ENCODE data around the gene CCSER1.

CCSER1 gene

GRCh38 chr4:90943311-90943710, 816.1 kb downstream of the CCSER1 start:
- no peak for DNase-seq (ENCODE audit: low read depth, low spot score)

- DNase-seq (ENCODE audit: low read depth, low spot score): no peak
Measured at GRCh38 chr4:90946945-90947344, 819.8 kb downstream of the CCSER1 start.

- DNase-seq (ENCODE audit: low read depth, low spot score): peak; percentile 6
Measured at GRCh38 chr4:90950385-90950841, 823.2 kb downstream of the CCSER1 start.

GRCh38 chr4:90951037-90951436, 823.8 kb downstream of the CCSER1 start:
- DNase-seq (ENCODE audit: low read depth, low spot score): peak; percentile 84

DNA sequence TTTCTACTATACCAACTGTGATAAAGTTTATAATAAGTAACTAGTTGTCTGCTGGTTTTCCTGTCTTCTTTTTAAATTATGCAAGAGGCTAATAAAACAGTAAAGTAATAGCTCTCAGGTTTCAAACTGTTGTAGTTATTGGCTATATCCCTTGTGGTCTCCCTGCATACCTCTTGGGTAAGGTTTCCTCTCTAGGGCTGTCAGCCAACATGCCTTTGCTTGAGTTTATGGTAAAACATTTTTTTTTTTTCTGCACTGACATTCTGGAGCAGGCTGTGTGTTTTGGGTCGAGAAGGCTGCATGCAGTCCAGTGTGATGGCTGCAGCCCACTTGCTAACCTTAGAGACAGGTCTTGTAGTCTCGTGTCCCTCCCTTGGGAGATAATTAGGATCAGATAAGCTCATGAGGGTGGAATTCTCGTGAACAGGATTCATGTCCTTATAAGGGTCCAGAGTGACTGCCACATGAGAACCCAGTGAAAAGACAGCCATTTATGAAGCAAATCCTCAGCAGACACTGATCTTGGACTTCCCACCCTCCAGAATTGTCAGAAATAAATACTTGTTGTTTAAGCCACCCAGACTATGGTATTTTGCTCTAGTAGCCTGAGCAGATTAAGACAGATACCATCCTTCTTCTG, 831.2 kb downstream of the CCSER1 start:
- peak; percentile 94 for DNase-seq (ENCODE audit: low read depth, low spot score)

GRCh38 chr4:90960433-90960832, 833.2 kb downstream of the CCSER1 start:
- DNase-seq (ENCODE audit: low read depth, low spot score): no peak

DNA sequence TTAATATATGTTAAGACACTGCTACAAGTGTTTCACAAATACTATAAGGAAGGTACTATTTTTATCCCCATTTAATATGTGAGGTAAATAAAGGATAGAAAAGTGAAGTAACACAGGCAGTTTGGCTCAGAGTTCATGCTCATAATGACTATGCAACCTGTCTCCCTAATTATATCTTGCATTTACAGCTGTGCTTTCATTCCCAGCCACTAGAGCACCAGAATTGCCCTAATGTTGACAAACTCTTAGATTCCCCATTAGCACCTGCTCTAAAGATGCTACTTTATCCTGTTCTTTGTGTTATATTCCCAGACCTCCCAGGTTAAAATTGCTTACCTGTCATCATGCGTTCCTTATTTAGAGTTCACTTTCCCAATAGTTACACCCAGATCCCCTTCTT, 833.6 kb downstream of the CCSER1 start:
- DNase-seq (ENCODE audit: low read depth, low spot score): no peak

DNA sequence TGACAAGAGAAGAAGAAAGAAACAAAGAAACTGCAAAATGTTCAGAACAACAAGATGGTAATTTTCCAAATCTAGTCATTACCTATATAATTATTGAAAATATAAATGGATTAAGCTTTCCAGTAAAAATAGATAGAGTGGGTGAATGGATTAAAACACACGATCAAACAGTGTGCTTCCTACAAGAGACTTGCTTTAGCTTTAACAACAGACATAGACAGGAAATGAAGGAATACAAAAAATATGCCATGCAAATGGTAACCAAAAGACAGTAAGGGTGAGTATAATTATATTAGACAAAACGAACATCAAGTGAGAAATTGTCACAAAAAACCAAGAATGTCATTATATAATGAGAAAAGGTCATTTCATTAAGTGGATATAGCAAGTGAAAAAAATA, 842.8 kb downstream of the CCSER1 start:
- no peak for DNase-seq (ENCODE audit: low read depth, low spot score)

- no peak for DNase-seq (ENCODE audit: low read depth, low spot score)
Measured at GRCh38 chr4:90977726-90978125, 850.5 kb downstream of the CCSER1 start.

DNA sequence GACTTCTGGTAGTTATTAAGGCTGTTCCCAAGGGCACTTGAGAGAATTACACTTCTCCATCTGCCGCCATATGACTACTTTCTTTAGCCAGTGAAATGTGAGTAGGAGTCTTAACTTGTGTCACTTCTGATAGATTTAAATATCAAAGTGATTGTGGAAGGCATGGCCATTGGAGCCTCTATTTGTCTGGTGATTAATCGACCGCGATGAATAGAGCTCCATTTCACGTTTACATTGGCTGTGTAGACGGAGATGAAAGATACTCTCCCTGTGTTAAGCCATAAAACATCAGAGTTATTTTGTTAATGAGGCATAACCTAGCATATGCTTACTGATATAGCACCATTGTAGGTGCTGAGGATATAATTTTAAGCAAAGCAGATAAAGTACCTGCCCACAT, 852.4 kb downstream of the CCSER1 start:
- no peak for DNase-seq (ENCODE audit: low read depth, low spot score)

GRCh38 chr4:90982813-90983212, 855.6 kb downstream of the CCSER1 start:
- DNase-seq (ENCODE audit: low read depth, low spot score): peak; percentile 25

- DNase-seq (ENCODE audit: low read depth, low spot score): no peak
Measured at GRCh38 chr4:90990284-90990683, 863.1 kb downstream of the CCSER1 start.

- no peak for DNase-seq (ENCODE audit: low read depth, low spot score)
Measured at GRCh38 chr4:90992213-90992612, 865.0 kb downstream of the CCSER1 start.

DNA sequence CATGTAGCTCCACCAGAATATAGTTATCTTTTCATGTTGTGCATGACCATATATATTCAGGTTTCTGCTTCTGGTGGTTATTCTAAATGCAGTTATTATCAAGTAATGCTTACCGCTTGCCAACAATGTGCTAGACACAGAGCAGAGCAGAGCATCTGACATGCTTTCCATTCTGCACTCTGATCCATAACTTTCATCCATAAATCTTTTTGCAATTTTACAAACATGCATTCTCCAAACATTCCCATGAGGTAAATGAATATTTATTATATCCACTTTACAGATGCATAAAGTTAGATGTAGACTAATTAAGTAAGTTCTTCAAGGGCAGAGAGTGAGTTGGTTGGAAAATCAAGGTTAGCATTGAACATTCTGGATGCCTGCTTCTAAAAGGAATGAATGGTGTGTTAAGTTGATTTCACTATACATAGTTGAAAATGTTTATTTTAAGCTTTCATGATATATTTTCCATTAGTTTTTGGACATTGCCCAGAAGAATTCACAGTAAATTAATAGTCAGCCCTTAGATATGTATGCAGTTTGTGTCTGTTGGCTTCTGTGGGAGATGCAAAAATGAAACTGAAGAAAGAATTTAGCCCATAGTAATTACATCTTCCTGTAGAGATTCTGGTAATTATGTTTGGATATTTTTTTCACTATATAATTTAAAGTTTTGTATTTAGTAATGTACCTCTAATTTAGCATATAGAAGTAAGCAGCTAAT, 867.8 kb downstream of the CCSER1 start:
- DNase-seq (ENCODE audit: low read depth, low spot score): no peak

DNA sequence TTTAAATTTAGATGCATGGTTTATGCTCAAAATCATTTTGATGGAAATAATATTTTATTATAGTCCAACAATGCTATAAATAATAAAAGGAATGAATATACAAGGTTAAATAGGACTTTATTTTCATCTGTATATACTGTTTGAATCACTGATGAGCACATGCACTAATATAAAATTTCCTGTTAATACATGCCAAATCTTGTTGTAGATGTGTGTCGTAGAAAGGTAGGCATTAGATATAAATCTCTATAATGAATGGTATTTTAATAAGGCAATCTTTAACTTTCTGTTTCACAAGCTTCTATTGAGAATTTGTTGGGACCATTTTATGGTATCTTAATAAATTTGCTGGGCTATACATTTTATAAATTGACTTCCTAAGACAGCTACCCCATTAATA, 868.8 kb downstream of the CCSER1 start:
- no peak for DNase-seq (ENCODE audit: low read depth, low spot score)

DNA sequence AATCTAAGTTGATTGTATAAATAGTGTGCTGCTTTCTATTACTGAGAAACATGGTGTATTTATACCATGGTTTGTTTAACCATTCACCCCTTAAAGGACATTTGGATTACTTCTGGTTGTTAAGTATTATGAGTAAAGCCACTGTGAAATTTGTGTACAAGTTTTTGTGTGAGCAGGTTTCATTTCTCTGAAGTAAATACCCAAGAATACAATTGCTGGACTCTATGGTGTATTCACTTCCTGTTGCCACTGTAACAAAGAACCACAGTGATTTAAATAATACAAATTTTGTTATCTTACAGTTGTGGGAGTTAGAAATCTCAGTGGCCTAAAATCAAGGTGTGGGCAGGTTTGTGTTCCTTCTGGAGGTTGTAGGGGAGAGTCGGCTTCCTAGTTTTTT, 869.6 kb downstream of the CCSER1 start:
- DNase-seq (ENCODE audit: low read depth, low spot score): no peak

GRCh38 chr4:91015861-91016260, 888.7 kb downstream of the CCSER1 start:
- no peak for DNase-seq (ENCODE audit: low read depth, low spot score)

- no peak for DNase-seq (ENCODE audit: low read depth, low spot score)
Measured at GRCh38 chr4:91019513-91019912, 892.3 kb downstream of the CCSER1 start.

GRCh38 chr4:91025241-91026148, 898.3 kb downstream of the CCSER1 start:
- no peak for DNase-seq (ENCODE audit: low read depth, low spot score)

DNA sequence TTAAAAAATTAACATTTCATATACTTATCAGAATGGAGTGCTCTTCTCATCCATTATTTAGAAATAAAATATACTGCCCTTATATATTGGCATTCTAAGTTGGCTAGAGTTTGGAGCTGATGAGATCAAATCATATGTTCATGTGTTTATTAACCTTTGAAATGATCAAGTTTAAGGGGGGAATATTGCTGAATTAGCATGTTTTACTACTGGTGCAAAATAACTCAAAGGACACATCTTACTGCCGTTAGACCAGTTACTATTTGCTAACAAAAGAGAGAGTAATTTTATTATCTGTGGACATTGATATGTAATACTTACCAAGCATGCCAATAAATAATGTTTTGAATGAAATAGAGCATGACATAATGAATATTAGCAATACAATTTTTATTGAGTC, 901.0 kb downstream of the CCSER1 start:
- no peak for DNase-seq (ENCODE audit: low read depth, low spot score)

GRCh38 chr4:91031761-91032160, 904.6 kb downstream of the CCSER1 start:
- DNase-seq (ENCODE audit: low read depth, low spot score): no peak

- DNase-seq (ENCODE audit: low read depth, low spot score): no peak
Measured at GRCh38 chr4:91032725-91033445, 905.7 kb downstream of the CCSER1 start.

Measured in astrocyte of the hippocampus (primary cell).